Skeletal muscle tissue (tissue), 1 donor: ENCODE measurements around the gene KNDC1. TPM values are rescaled to one million over a fixed set of nuclear protein-coding genes. Genes with fewer than 3 reads are reported as not detected.

ENCODE experiments used
- total RNA-seq: library from RNA; depleted of rRNA; stranded (reverse); fragments of >200 nt; gene quantifications from one replicate; pipeline ENCODE4 v1.2.3, GENCODE V29; 2014

KNDC1 gene
- total RNA-seq, 1 donor from 2014 or later = 0.52 TPM

Other genes starting within 250 kb of the KNDC1 start
- gene CFAP46, start 217.6 kb upstream of the KNDC1 start, total RNA-seq = not detected
- under 0.01 TPM for gene ADGRA1, start 72.3 kb upstream of the KNDC1 start, total RNA-seq
- not detected for gene UTF1, start 70.0 kb downstream of the KNDC1 start, total RNA-seq
- not detected for gene VENTX, start 77.6 kb downstream of the KNDC1 start, total RNA-seq
- gene ADAM8, start 116.6 kb downstream of the KNDC1 start, total RNA-seq = 2.6 TPM
- gene TUBGCP2, start 148.7 kb downstream of the KNDC1 start, total RNA-seq = 39.7 TPM
- 30.3 TPM for gene ZNF511, start 148.7 kb downstream of the KNDC1 start, total RNA-seq
- not detected for gene CALY, start 176.7 kb downstream of the KNDC1 start, total RNA-seq
- gene PRAP1, start 187.2 kb downstream of the KNDC1 start, total RNA-seq = not detected
- 9.4 TPM for gene FUOM, start 197.8 kb downstream of the KNDC1 start, total RNA-seq
- gene ECHS1, start 213.1 kb downstream of the KNDC1 start, total RNA-seq = 76.7 TPM
- 7.3 TPM for gene PAOX, start 219.0 kb downstream of the KNDC1 start, total RNA-seq
- 21.9 TPM for gene MTG1, start 233.9 kb downstream of the KNDC1 start, total RNA-seq